Measurements from ENCODE around the gene IL1RN.
"Not testable (repeated sequence)": the region's sequence is repeated elsewhere in the genome, so short reads cannot be mapped to it uniquely, and the experiment has no call there.

Gene IL1RN

GRCh38 chr2:113126845-113127645, at the start of gene IL1RN:
Gene IL1RN (plus strand): TSS chr2:113127598. CDS start chr2:113127625, 27 bp downstream.
- DNase-seq, result no peak

GRCh38 chr2:113077921-113078320, 49.5 kb upstream of the IL1RN start:
- DNase-seq, result no peak

- no peak for DNase-seq
Measured at GRCh38 chr2:113078350-113078839, 49.0 kb upstream of the IL1RN start.

- DNase-seq, result no peak
Measured at GRCh38 chr2:113079131-113079530, 48.3 kb upstream of the IL1RN start.

- DNase-seq, result peak; percentile 66 to 69
Measured at GRCh38 chr2:113080134-113080533, 47.3 kb upstream of the IL1RN start.

GRCh38 chr2:113081488-113082210, 45.7 kb upstream of the IL1RN start:
- no peak for DNase-seq

GRCh38 chr2:113083296-113083695, 44.1 kb upstream of the IL1RN start:
- DNase-seq, result peak; percentile 20 to 30

- DNase-seq, result no peak
Measured at GRCh38 chr2:113084249-113085000, 43.0 kb upstream of the IL1RN start.

GRCh38 chr2:113085542-113085941, 41.9 kb upstream of the IL1RN start:
- DNase-seq, result no peak

GRCh38 chr2:113088213-113088992, 39.0 kb upstream of the IL1RN start:
- no peak for DNase-seq

GRCh38 chr2:113089916-113090315, 37.5 kb upstream of the IL1RN start:
- no peak for DNase-seq

- DNase-seq, result no peak
Measured at GRCh38 chr2:113091231-113091896, 36.0 kb upstream of the IL1RN start.

GRCh38 chr2:113092864-113093612, 34.4 kb upstream of the IL1RN start:
- no peak for DNase-seq

- DNase-seq, result no peak
Measured at GRCh38 chr2:113093613-113093977, 33.8 kb upstream of the IL1RN start.

GRCh38 chr2:113096306-113096705, 31.1 kb upstream of the IL1RN start:
- not testable (repeated sequence) for DNase-seq

- not testable (repeated sequence) for DNase-seq
Measured at GRCh38 chr2:113096842-113097618, 30.4 kb upstream of the IL1RN start.

GRCh38 chr2:113098041-113098440, 29.4 kb upstream of the IL1RN start:
- DNase-seq, result no peak

GRCh38 chr2:113098532-113098931, 28.9 kb upstream of the IL1RN start:
- no peak for DNase-seq

- DNase-seq, result no peak
Measured at GRCh38 chr2:113102133-113102532, 25.3 kb upstream of the IL1RN start.

GRCh38 chr2:113103277-113103676, 24.1 kb upstream of the IL1RN start:
- DNase-seq, result no peak

Data from activated CD4-positive, alpha-beta T cell treated with anti-CD3 and anti-CD28 coated beads, Interleukin-2, amount 50 U/mL, for 48 hours (primary cell).